HAP-1 (cell line): ENCODE data around the gene TASP1.

Experiments
- DNase-seq, 2 experiments: peaks; one replicate each; pipeline ENCODE4 v3.0.0-alpha.2; 2016 to 2020; ENCODE audit warnings: low spot score in 2 of 2
- H3K27me3 ChIP-seq: fragments of 250-450 bp; sonication (Bioruptor Pico); 2 replicates; pipeline ENCODE4 v1.5.1; 2020; ENCODE audit warnings: low read depth, mild to moderate bottlenecking, moderate library complexity
- H3K36me3 ChIP-seq: fragments of 250-450 bp; sonication (Bioruptor Pico); replicated peaks from 2 replicates; pipeline ENCODE4 v1.5.1; 2020; ENCODE audit warnings: mild to moderate bottlenecking
- H3K4me1 ChIP-seq: fragments of 250-450 bp; sonication (Bioruptor Pico); 2 replicates; pipeline ENCODE4 v1.5.1; 2020; ENCODE audit warnings: mild to moderate bottlenecking
- H3K4me3 ChIP-seq: fragments of 250-450 bp; sonication (Bioruptor Pico); 2 replicates; pipeline ENCODE4 v1.5.1; 2020; ENCODE audit warnings: mild to moderate bottlenecking, moderate library complexity
- H3K9me3 ChIP-seq: fragments of 250-450 bp; sonication (Bioruptor Pico); 2 replicates; pipeline ENCODE4 v1.5.1; 2020; ENCODE audit warnings: mild to moderate bottlenecking, moderate library complexity
- in situ Hi-C: fragments of 300-500 bp; cut with MboI; formaldehyde crosslinking; loops from 3 replicates; pipeline ENCODE4 v1.14.3; 2020; ENCODE audit warnings: low sequenced_read_pairs, inconsistent platforms, mixed read lengths

The TASP1 gene

DNA sequence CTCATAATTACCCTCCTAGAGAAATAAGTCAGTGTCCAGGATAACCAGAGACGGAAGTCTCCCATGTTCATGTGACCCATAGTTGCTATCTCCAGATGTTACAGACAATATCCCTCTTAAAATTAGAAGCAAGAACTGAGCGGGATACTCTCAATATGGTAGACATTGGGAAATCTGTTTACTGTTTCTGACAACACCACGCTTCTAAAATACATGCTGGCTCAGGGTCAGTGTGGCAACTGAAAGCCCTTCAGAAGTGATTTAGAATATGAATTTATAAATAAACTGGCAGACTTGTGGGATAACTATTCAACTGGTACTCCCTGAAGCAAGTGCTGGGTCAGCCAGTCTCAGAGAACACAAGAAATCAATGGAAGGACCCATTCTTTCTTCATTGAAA lies 108.6 kb downstream of the TASP1 start:
- H3K27me3 ChIP-seq: no peaks in the 10 kb centered on the region
- no peaks in the 10 kb centered on the region; the same call in 1 of the 2 replicates for H3K9me3 ChIP-seq
- H3K4me1 ChIP-seq: no peaks in the 10 kb centered on the region
- in situ Hi-C loops: no loop called here
- no peaks in the 10 kb centered on the region for H3K36me3 ChIP-seq
- DNase-seq: no peak
- no peak overlapping the region for H3K4me3 ChIP-seq

DNA sequence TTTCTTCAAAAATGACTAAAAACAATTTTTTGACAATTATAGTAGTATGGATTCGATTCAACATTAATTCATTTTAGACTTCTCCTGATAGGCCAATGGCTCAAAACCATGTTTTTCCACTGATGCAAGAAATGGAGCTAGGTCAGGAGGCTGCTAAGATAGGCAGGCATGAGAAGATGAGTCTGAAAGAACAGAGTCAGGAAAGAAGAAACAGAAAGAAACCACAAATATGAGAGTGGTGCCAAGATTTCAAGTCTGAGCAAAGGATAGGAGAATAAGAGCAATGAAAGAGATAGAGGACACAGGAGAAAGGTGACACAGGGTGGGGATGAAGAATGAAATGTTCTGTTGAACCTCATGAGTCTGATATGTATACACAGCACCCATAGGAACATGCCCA lies 112.2 kb downstream of the TASP1 start:
- DNase-seq: no peak
- Histone ChIP-seq H3K27me3 (no peaks in the 10 kb centered on the region), H3K9me3 (no peaks in the 10 kb centered on the region; the same call in 1 of the 2 replicates), H3K4me1 (no peaks in the 10 kb centered on the region), H3K36me3 (no peaks in the 10 kb centered on the region; the same call in 1 of the 2 replicates), H3K4me3 (no peak overlapping the region)
- in situ Hi-C loops: no loop called here

DNA sequence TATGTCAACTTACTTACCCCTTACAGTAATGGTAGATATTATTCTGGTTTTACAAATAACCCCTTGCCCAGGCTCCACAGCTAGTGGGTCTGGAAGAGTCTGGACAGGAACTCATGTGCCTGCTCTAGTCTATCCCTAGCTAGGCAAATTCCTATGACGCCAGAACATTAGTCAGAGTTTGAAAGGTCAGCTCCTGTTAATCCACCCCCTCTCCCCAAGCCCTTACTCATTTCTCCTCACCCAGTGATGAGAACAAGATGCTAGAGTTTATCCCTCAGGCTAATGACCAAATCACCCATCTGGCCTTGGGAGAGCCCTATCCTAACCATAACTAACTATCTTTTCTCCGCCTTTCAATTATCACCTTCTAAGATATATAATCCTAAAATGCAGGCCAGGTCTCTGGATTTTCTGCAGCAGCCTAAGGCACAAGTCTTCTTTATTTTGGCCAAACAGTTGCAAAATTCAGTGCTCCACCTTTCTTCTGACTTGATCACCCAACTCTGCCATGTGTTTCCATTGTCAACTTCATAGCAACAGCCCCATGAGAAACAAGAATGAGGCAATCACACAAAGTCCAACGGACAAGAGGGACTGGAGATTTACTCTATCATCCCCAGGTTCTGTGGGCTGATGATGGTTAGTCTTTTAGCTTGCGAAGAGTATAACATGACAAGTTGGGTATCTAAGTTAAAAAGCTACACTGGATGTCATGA lies 113.3 kb downstream of the TASP1 start:
- no peak overlapping the region for H3K4me3 ChIP-seq
- no peak for DNase-seq
- no peaks in the 10 kb centered on the region; the same call in 1 of the 2 replicates for H3K36me3 ChIP-seq
- H3K9me3 ChIP-seq: no peaks in the 10 kb centered on the region; the same call in 1 of the 2 replicates
- H3K27me3 ChIP-seq: no peaks in the 10 kb centered on the region
- no peaks in the 10 kb centered on the region for H3K4me1 ChIP-seq
- in situ Hi-C loops: no loop called here

DNA sequence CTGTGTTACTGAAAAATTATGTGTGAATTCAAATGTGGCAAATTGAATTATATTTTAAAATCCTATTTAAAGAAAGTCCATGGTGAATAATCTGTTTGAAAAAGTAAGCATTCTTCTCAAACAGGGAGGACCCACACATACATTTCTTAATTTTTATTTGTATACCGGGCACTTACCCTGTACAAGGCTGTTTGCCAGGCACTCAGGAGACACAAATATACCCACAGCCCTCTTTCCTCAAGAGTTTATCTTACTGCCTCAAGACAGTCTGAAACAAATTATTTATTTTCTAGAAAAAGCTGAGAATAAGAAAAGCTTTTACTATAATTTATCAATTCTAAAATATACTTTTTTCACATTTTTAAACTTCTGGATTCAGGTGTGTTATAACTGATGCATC lies 114.4 kb downstream of the TASP1 start:
- DNase-seq: no peak
- Histone ChIP-seq H3K27me3 (no peaks in the 10 kb centered on the region), H3K4me1 (no peaks in the 10 kb centered on the region; the same call in 1 of the 2 replicates), H3K9me3 (no peaks in the 10 kb centered on the region; the same call in 1 of the 2 replicates), H3K4me3 (no peak overlapping the region), H3K36me3 (no peaks in the 10 kb centered on the region; the same call in 1 of the 2 replicates)
- in situ Hi-C loops: no loop called here

DNA sequence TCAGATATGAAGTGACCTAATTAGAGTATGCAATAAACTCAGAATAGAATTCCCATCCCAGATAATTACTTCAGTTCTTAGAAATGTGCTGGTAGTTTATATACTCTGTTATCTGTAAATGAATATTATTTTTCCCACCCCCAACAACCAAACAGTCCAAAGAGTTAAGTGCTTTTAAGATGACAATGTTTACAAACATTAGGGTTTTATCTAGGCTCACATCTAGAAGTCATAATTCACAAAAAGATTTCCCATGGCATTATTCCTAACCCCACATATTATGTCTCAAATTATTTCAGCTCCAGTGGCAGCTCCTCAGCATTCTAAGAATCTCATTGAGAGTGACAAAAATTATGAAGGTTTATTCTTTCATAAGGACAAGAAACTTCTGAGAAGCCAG lies 120.9 kb downstream of the TASP1 start:
- Histone ChIP-seq H3K27me3 (no peaks in the 10 kb centered on the region), H3K9me3 (no peaks in the 10 kb centered on the region), H3K36me3 (no peaks in the 10 kb centered on the region; the same call in 1 of the 2 replicates), H3K4me1 (peaks cover 12% of the 10 kb centered on the region), H3K4me3 (no peak overlapping the region)
- DNase-seq: no peak
- in situ Hi-C loops: no loop called here

DNA sequence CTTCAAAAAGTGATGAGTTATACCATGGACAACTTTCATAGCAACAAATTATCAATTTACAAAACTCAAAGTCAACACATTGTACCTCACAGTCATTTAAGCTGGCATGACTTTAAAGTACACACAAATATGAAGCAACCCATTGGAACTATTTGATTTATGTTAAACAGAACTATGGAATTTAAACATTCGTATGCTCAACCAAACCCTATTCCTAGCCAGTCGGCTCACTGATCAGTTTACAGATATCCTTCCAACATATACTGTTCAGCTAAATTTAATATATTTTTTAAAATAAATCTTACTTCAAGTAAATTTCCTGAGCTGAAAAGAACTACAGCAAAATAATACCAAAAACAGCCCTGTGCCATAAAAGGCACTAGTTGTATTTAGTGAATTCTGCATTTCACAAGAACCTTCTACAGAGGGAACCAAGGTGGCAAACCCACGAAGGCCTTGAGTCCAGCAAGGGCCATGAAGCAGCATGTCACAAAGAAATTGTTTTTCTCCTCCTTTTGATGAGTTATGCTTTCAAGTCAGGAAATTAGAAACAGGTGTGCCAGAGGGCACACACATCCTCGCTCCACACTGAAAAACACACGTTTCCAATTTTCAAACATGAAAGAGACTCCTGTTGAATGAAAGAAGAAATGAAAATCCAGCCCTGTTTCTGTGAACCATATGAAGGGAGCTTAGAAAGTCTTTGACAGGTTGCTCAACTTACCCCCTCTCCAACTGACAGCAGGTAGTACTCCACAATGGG lies 122.8 kb downstream of the TASP1 start:
- in situ Hi-C loops: no loop called here

DNA sequence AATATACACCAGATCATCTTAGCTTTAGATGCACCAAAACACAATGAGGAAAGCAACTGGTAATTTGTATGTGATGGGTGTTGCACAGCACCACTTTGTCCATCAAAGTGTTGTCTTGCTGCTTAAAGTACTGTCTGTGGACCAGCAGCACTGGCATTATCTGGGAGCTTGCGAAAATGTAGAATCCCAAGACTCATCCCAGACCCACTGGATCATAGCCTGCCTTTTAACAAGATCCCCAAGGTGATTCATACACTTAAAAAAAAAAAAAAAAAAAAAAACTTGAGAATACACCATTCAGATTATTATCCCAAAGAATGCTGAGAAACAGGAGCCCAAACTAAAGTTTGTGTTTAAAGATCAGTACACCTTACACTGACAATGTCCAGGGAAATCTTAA lies 123.4 kb downstream of the TASP1 start:
- in situ Hi-C loops: no loop called here
- H3K4me1 ChIP-seq: peaks cover 12% of the 10 kb centered on the region
- H3K9me3 ChIP-seq: no peaks in the 10 kb centered on the region
- no peaks in the 10 kb centered on the region for H3K36me3 ChIP-seq
- no peak for DNase-seq
- H3K27me3 ChIP-seq: no peaks in the 10 kb centered on the region
- no peak overlapping the region for H3K4me3 ChIP-seq

More for the DNA sequence above, 122.8 kb downstream of the TASP1 start:
- no peaks in the 10 kb centered on the region for H3K27me3 ChIP-seq
- DNase-seq: no peak
- no peak overlapping the region for H3K4me3 ChIP-seq
- no peaks in the 10 kb centered on the region for H3K36me3 ChIP-seq
- peaks cover 12% of the 10 kb centered on the region for H3K4me1 ChIP-seq
- no peaks in the 10 kb centered on the region for H3K9me3 ChIP-seq

DNA sequence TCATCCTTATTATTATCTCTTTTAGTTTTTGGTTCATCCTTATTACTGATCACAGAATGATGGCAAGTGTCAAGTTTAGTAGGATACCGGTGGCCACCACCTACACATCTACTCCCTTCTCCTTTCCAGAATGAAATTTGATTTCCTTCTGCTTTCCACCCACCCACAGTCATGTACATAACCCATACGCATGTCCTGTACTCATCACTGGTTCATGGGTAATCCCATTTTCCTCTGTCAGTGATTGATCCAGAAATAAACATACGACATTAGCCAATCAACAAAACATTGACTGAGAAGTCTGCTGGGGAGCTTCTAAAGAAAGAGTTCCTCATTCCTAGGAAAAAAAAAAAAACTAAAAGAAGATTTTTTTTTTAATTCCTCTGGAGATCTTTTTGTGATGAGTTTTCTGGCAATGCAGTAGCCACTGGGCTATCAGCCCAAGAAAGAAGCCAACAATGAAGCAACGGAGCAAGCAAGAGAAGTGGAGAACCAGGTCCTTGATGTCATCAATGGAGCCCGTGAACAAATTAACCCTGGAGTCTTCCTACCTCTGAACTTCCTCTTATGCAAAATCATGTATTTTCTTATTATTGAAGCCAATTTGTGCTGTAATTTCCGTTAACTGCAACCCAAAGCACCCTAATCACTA lies 127.8 kb downstream of the TASP1 start:
- no peaks in the 10 kb centered on the region for H3K36me3 ChIP-seq
- in situ Hi-C loops: no loop called here

DNA sequence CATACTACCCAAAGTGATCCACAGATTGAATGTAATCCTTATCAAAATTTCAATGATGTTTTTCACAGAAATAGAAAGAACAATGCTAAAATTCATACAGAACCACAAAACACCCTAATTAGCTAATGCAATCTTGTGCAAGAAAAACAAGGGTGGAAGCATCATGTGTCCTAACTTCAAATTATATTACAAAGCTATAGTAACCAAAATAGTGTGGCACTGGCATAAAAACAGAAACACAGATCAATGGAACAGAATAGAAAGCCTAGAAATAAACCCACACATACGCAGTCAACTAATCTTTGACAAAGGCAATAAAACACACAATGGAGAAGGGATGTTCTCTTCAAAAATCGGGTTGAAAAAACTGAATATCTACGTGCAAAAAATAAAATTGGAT lies 131.1 kb downstream of the TASP1 start:
- in situ Hi-C loops: no loop called here
- no peaks in the 10 kb centered on the region for H3K36me3 ChIP-seq
- peaks cover 2% of the 10 kb centered on the region; the same call in 1 of the 2 replicates for H3K9me3 ChIP-seq
- no peaks in the 10 kb centered on the region for H3K4me1 ChIP-seq
- H3K4me3 ChIP-seq: no peak overlapping the region
- no peaks in the 10 kb centered on the region for H3K27me3 ChIP-seq
- DNase-seq: no peak

More for the DNA sequence above, 127.8 kb downstream of the TASP1 start:
- no peaks in the 10 kb centered on the region for H3K27me3 ChIP-seq
- no peak for DNase-seq
- H3K4me1 ChIP-seq: no peaks in the 10 kb centered on the region
- H3K9me3 ChIP-seq: peaks cover 2% of the 10 kb centered on the region; the same call in 1 of the 2 replicates
- H3K4me3 ChIP-seq: no peak overlapping the region

DNA sequence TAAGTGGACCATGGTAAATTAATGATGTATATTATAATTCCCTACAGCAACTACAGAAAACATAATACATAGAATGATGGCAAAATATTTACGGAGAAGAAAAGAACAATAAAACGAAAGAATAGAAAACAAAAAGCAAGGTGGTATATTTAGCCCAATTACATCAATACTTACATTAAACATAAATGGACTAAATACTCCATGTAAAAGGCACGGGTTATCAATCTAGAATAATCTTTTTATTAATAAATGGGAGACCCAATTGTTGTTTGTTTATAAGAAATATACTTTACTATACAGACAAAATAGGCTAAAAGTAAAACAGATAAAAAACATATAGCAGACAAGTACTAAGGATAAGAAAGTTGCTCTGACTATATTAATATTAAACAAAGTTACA lies 137.2 kb downstream of the TASP1 start:
- 0 out of 2 replicates have a peak, but pooled peaks cover 2% of the 10 kb centered on the region for H3K9me3 ChIP-seq
- no peaks in the 10 kb centered on the region; the same call in 1 of the 2 replicates for H3K36me3 ChIP-seq

DNA sequence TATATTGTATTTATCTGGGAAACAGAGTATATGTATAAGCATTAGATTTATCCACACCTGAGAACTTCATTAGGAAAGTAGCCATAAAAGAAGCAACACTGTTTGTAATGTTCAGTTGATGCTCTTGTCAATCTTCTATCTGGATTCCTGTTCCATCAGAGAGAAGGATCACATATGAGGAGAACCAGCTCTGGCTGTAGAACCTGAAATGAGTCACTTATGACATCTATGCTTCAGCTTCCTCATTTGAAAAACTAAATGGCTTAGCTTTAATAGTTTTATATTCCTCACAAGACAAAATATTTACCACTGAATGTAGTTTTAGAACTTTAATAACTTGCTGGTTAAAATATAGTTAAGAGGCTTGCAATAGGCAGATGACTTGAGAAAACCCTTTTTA lies 144.7 kb downstream of the TASP1 start:
- DNase-seq: no peak
- Histone ChIP-seq H3K4me1 (peaks cover 34% of the 10 kb centered on the region), H3K36me3 (no peaks in the 10 kb centered on the region; the same call in 1 of the 2 replicates), H3K27me3 (no peaks in the 10 kb centered on the region), H3K4me3 (no peak overlapping the region), H3K9me3 (no peaks in the 10 kb centered on the region)
- in situ Hi-C loops: no loop called here

More for the DNA sequence above, 137.2 kb downstream of the TASP1 start:
- Histone ChIP-seq H3K27me3 (no peaks in the 10 kb centered on the region), H3K4me1 (no peaks in the 10 kb centered on the region), H3K4me3 (no peak overlapping the region)
- DNase-seq: no peak
- in situ Hi-C loops: no loop called here

DNA sequence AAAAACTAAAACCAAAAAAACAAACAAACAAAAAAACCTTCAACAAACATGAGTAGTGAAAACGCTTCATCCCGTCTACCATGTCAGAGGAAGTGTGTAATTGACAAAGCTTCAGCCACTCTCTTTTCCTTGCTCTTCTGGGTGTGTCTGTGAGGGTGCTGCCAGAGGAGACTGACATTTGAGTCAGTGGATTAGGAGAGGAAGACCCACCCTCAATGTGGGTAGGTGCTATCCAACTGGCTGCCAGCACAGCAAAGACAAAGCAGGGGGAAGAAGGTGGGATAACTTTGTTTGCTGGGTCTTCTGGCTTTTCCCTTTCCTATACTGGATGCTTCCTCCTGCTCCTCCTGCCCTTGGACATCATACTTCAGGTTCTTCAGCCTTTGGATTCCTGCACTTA lies 145.6 kb downstream of the TASP1 start:
- H3K9me3 ChIP-seq: no peaks in the 10 kb centered on the region
- DNase-seq: peak in 1 of 2 experiments; percentile 22
- H3K4me3 ChIP-seq: no peak overlapping the region
- H3K4me1 ChIP-seq: peaks cover 34% of the 10 kb centered on the region
- H3K27me3 ChIP-seq: no peaks in the 10 kb centered on the region
- in situ Hi-C loops: no loop called here
- H3K36me3 ChIP-seq: no peaks in the 10 kb centered on the region

DNA sequence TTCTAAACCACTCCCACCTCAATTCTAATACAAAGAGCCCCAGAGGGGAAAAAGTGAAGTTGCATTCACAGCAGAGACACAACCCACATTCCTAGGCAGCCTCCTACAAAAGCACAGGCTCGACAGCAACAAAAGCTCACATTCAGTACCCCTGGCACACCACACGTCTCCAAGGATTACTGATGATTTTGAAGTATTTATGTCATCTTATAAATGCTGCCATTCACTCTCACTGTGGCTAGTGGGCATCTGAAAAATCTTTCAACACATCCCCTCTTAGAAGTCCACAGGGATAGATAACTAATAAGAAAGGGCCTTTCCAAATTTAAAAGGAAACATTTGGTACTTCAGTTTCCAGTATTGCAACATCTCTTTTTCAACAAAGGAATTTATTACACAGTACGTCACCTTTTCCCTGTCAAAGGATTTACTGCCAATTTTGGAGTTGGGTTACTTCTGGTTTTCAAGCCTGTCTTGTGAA lies 146.7 kb downstream of the TASP1 start:
- DNase-seq: peak; percentile 82 to 96
- Histone ChIP-seq H3K27me3 (no peaks in the 10 kb centered on the region), H3K4me1 (peaks cover 34% of the 10 kb centered on the region), H3K36me3 (no peaks in the 10 kb centered on the region), H3K4me3 (no peak overlapping the region), H3K9me3 (no peaks in the 10 kb centered on the region)
- in situ Hi-C loops: no loop called here
